HG03521 (cell line): ENCODE measurements around the gene TBC1D1.
A peak's percentile ranks its signal among the peaks of the same experiment; 100 is the strongest.

Experiments
- ATAC-seq: cut with Tn5 transposase; IDR thresholded peaks from one replicate; pipeline ENCODE4 v1.9.1; 2021; ENCODE audit warnings: mild to moderate bottlenecking, moderate library complexity; ENCODE audit not compliant: unreplicated experiment

TBC1D1 gene

DNA sequence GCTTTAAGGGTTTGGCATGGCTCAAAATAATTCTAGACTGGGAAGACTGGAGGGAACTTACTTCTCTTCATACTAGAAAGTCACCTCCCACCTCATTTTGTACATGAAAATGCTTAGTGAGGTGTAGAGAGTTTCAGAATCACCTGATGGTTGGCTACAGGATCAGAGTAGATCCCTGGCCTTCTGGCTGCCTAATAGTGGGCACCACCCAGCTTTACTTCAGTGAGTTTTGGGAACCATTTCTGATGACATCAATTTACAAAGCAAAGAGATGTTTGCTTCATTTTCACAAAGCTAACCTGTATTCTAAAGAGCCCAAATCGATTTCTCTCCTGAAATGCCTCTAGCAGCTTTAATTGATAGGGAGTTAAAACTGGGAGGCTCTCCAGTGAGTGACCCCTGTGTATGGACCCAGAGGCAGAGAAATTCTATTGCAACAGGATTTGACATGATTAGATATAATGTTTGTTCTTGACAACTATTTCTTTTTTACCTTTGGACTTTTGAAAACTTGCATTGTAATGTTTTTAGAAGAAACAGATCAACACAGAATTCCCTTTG lies 249.8 kb downstream of the TBC1D1 start:
- no peak for ATAC-seq

DNA sequence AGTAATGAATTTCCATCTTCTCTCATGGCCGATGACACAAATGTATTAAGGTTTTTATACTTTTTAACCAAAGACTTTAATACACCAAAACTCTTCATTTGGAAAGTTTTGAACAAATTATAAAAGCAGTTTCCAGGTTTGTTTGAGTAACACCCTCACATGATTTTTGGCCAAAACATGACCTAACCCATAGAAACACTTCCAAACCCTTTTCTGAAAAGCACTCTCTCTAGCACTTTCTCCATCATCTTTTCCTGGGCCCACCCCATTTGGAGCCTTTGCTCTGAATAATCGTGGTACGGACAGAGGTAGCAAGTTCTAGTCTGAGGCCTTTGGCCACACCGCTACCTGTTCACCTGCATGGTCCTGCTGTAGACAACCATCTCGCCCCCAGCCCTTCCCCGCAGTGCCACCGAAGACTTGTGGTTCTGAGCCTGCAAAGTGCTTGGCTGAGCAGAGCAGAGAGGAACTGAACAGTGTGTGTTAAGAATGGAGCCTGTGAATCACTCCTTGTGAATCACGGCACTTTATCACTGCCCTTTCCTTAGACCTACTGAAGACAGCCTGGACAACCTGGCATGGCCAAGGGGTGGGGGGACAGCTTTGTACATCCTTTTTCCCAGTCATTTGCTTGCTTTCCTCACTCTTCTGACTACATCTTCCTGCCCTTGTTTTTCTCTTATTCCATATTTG lies 251.1 kb downstream of the TBC1D1 start:
- no peak for ATAC-seq

DNA sequence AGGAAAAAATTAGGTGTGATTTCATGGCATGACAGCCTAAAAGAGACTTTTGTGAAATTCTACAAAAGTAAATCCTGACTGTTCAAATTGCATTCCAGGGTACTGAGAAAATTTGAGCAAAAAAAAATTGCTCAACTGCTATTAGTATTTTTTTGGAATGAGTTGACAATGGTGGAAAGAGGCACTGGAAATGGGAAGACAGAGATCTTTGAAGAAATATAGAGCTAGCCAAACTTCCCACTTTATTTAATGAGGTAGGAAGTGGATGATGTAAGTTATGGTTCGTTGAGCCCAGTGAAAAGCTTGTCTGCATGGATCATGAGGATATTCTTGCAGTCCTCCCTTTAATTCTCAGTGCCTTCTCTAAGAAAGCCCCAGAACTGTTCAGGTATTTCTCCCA lies 253.1 kb downstream of the TBC1D1 start:
- ATAC-seq: no peak

DNA sequence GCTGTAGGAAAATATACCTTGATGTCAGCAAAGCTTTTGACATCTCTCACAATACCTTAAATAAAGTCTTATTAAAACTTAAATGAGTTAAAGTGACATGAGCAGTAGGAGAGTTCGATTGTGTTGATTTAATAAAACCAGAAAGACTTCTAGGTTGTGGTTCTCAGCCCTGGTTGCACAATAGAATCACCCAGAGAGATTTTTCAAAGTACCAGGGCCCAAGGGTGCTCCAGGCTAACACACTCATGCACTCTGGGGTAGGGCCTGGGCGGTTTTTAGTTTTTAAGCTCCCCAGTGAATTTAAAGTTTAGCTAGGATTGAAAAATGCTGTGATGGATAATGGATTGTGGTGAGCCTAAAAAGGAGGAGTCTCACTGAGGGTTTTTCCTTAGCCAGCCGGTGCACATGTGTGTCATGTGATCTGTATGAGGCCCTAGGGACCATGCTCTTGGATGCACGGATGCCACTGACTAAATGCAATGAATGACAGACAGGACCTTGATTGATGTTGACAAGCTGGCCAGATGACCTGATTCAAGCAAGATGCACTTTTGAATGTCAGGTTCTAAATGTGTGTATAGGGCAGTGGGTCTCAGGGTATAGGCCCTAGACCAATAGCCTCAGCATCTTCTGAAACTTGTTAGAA lies 254.3 kb downstream of the TBC1D1 start:
- no peak for ATAC-seq

DNA sequence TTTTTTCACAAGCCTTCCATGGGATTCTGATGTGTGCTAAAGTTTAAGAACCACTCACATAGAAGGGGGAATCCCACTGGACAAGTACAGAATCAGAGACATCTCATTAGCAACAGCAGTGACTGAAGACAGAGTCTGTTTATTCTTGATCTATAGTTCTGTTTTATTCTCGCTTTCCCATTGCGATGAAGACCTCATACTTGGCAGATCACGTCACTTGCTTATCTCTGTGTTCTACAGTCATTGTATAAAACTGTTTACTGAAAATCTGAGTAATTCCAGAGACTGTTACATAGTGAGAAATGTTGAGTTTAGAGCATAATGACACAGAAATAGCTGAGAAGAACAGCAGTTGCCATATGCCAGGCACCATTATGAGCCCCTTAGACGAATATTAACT lies 254.9 kb downstream of the TBC1D1 start:
- no peak for ATAC-seq

DNA sequence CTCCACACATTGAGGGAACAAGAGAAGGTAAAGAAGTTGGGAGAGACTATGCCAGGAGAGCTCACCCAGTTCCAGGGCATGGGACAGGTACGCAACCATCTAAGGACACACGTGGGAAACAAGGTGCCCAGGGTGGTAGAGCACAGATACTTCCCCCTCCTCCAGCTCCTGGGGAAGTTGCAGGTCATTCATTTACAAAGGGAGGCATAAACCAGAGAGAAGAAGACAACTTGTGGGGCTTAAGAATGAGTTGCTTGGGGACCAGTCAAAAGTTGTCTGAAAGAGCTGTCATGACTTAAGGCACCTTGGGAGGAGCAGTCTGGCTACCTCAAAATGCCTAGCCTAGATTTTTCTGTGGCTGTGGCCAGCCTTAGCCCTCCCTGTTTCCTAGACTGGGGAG lies 255.5 kb downstream of the TBC1D1 start:
- ATAC-seq: no peak

DNA sequence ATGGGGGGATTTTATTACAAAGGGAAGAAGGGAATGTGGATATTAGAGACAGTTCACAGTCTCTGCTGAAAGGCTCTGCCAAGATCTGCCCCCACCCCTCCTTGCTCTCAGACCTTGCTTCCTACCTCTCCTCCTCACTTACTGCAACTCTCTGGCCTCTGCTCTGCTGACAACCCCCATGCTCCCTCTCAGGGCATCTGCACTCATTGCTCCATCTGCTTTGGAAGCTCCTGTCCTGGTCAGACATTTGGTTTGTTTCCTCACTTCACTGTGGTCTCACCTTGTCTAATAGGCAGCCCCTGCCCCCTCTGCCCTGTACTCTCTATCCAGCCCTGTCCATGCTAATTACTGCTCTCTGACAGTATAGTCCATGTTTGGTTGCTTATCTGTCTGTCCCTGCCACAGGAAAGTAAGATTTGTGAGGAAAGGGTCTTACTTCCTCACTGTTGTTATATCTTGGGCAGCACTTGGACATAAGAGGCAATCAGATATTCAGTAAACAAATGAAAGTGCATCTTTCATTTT lies 258.6 kb downstream of the TBC1D1 start:
- ATAC-seq: no peak

DNA sequence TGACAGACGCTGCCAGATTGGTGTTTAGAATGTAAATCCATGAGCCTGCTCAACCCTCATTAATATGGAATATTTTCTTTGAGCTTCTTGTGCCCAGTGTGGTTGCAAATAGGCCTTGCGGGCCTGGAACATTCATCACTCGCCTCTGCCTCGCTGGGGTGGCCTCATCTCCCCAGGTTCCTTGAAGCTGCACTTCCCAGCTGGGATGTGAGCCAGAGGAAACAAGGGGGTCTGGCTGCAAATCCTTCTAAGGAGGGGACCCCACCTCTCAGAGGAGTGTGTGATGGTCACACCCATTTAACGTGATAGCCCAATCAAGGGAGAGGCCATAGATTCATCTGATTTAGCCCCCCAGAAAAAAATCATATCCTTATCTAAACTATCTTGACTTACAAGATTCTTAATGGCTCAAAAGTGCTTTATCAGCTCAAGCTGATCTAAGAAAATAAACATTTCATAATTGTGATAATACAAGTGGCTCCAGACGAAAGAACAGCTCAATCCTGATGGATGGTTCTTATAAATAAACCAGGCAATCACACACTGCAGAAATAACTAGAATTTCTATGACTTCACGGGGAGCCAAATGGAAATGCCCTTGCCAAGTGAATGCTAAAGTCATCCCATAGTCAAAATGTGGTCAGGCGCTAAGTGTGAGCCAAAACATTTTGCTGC lies 259.2 kb downstream of the TBC1D1 start:
- no peak for ATAC-seq

DNA sequence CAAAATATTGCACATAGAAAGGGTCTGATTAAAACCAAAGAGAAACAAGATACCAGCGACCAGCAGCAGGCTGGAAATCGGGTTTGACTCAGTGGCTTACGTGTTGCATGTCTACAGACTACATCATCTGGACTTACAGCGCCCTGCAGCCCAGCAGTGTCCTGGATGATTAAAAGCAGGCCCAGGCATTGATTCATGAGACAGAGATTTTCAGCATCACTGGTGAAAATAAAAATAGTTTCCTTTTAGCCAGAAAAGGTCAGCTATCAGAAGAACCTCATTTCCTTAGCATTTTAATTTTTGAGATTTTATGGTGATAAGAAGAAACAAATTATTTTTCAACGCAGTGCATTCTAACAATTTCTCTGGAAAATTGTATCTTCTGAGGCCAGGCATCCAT lies 259.9 kb downstream of the TBC1D1 start:
- no peak for ATAC-seq

DNA sequence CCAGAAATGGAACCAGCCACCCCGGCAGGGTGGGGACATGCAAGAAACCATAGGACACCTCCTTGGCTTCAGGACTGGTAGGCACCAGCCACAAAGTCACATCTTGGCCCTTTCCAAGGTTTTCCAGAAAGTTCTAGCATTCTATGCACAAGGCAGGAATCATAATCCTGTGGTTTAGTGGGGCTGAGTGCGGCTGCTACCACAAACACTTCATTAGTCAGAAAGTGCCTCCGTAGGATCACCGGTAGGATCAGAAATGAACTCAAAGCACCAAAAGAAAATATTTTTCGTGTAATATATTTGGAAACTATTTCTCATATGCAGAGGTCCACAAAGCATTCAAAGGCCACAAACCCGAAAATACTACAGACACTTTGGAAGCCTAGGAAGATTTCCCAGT lies 261.0 kb downstream of the TBC1D1 start:
- no peak for ATAC-seq

DNA sequence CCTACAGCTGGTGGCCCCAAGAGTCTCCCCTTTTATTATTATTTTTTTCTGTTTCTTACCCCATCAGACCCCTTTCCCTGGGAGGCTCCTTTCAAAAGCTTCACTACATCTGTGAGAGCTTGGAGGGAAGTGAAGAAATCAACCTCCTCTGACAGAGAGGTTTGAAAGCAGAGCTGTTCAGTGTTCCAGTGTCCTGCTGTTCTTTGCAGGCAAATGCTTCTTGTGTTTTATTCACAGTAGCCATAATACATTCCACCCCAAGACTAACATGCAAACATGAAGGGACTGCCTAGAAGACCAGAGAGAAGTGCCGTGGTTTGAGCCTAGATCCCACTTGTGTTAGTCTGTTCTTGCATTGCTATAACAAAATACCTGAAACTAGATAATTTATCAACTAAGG lies 261.4 kb downstream of the TBC1D1 start:
- ATAC-seq: no peak

DNA sequence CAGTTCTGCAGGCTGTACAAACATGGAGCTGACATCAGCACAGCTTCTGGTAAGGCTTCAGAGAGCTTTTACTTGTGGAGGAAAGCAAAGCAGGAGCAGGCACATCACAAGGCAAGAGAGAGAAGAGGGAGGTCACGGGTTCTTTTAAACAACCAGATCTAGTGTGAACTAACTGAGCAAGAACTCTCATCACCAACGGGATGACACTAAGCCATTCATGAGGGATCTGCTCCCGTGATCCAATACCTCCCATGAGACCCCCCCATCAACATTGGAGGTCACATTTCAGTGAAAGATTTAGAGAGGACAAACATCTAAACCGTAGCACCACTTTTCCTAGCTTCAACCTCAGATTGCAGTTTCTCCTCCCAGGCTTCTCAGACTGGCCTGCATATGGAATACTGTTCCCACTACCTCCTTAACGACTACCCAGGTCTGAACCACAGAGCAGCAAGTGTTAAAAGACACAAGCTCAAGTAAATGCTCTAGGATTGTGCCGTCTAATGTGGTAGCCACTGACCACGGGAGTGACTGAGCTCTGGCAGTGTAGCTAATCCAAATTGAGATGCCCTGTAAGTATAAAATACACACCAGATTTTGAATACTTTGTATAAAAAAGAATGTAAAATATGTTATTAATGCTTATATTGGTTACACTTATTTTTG lies 262.0 kb downstream of the TBC1D1 start:
- no peak for ATAC-seq

DNA sequence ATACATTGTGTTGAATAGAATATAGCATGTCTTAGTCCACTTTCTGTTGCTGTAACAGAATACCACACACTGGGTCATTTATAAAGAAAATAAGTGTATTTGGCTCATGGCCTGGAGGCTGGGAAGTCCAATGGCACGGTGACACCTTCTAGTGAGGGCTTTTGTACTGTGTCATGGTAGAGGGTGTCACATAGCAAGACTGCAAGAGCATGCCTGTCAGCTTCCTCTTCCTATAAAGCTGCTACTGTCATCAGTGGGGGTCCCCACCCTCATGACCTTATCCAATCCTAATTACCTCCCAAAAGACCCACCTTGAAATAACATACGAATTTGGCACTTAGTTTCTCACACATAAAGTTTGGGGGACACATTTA lies 262.5 kb downstream of the TBC1D1 start:
- ATAC-seq: no peak

DNA sequence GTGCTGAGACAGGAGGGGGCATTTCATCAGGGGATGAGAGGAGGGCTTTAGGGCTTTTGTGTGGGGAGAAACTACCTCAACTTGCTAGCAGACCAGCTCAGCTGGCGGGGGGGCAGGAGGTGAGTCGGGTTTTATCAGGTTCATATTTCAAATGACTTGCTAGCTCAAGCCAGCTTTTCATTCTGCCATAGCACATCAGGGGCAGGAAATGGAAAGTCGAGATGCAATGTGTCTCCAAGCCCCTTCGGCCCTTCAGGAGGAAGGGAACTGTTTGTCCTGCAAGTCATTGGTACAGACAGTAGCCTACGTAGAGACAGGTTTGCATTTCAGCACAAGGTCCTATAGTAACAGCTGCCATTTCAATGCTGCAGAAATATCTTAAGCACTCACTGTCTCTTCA lies 263.4 kb downstream of the TBC1D1 start:
- ATAC-seq: no peak

DNA sequence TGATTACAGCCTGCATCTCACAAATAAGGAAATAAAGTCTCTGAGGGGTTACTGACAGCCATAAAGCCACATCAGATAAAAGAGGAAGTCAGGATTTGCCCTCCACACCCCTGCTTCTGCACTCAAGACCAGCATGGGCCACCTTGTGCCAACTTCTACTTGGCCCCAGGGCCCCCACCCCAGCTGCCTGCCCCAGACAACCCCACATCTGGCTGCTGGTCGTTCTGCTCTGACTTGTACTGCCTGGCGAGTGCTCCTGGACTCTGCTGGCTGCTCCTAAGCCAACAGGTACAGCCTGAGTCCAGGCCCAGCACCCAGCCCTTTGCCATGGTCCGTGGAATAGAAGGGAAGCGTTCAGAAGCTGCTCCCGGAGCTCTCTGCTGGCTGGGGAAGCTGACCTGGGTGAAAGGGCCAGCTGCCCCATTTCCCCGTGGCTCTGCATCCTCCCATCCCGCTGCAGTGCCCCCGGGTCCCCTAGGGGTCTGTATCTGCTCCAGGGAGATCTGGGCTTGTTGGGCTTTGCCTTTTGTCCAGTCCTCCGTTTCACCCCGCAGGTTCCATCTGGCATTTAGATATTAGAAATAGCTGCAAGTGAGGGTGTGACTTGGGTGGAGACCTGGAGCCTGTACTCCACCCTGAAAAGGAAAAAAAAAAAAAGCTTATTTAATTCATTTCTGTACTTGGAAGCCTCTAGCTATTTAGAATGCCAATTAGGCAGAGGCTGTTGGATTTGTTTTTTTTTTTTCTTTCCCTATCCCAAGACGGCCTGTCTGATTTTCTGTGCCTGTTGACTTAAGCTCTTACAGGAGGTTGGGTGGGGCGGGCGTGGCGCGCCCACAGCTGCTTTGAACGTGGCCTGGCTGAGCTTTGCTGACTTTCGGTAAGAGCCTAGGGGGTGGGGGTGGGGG lies 264.1 kb downstream of the TBC1D1 start:
- ATAC-seq: no peak

DNA sequence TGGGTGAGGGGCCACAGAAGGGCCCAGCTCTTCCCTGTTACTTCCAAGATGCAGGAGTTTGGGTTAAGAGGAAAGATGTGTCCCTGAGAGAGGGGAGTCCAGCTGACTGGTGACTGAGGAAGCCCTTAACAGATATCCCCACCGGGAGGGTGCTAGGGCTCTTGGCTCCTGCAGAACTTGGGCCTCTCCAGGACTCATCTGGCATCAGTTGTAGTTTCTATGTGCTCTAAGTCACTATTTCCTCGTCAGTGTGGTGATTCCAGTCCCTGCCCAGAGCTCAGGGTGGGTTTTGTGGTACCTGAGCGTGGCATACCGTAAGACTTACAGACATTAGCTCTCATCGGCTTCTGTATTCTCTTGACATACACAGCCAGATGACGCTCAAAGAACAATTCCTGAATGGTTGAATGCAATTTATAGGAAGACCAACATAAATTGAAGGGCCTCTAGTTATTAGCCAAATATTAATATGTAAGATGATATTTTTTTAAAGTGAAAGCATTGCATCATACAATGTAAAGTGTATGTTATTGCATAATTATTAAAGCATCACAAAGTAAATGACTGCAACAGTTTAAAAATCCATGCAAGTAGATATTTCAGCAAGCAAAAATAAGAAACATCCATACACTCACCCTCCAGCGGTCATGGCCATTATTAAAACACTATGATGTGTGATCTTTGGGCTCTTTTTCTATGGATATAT lies 264.9 kb downstream of the TBC1D1 start:
- no peak for ATAC-seq

DNA sequence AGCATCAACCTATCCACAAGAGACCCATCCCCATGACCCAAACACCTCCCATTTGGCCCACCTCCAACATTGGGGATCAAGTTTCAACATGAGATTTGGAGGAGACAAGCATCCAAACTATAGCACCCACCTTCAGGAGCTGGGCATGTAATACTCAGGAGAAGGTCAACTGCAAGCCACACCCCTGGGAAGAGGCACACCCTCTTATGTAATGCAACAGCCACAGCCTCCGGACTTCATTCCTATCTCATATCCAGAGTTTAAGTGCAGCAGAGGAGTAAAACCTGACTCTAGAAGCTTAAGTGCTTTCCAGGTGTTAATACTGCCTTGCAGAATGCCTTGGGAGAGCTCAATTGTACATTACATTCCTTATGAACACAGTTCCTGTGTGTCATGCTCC lies 266.7 kb downstream of the TBC1D1 start:
- no peak for ATAC-seq

DNA sequence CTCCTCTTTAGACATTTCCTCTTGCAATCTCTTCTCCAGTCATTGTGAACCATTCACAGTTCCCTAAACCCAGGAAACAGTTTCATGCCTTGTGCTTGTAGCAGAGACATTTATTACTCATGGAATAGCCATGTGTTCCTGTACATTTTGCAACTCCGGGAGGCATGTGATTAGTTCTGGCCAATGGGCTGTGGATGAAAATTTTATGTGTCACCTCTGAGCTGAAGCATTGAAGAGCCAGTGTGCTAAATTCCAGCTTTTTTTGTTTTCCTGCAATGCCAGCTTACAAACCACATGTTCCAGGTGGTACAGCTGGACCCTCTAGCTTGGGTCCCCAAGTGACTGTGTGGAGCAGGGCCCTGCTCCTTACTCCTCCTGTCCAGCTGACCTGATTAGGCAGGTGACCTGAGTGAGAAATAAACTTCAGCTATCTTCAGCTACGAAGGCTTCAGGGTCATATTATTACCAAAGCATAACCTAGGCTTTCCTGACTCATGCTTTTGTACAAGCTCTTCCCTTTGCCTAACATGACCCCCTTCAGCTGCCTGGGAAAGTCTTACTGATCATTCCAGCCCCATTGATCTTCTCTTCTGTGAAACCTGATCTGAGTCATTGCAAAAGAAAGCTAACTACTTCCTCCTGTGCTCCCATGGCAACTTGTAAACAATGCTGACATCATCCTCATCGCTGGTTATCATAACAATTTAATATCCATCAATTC lies 269.8 kb downstream of the TBC1D1 start:
- ATAC-seq: peak; percentile 91
